AML-193 (cell line): Measurements from ENCODE around the gene ARHGDIG.
"Not testable (repeated sequence)": the region's sequence is repeated elsewhere in the genome, so short reads cannot be mapped to it uniquely, and the experiment has no call there.

Source experiments
- DNase-seq, 2 experiments: peaks; one replicate each; lab custom pipeline; 2025; lab: John Stamatoyannopoulos, UW

ARHGDIG gene

GRCh38 chr16:280552-280951 lies at the start of gene ARHGDIG:
Gene ARHGDIG, plus strand, starts transcription at chr16:280591. Its CDS starts 90 bp downstream, at chr16:280681.
- DNase-seq = no peak

- DNase-seq = no peak
Observed at GRCh38 chr16:230949-231348, 49.4 kb upstream of the ARHGDIG start.

- DNase-seq = peak; percentile 85 to 86
Observed at GRCh38 chr16:234468-235305, 45.7 kb upstream of the ARHGDIG start, which contains the start of gene FAM234A. Gene FAM234A, plus strand, starts transcription at chr16:234821. Its CDS starts 19,593 bp downstream, at chr16:254414.

GRCh38 chr16:239948-240277 lies 40.5 kb upstream of the ARHGDIG start:
- DNase-seq = no peak

GRCh38 chr16:240559-240958 lies 39.8 kb upstream of the ARHGDIG start:
- DNase-seq = no peak

GRCh38 chr16:242281-242680 lies 38.1 kb upstream of the ARHGDIG start:
- DNase-seq = no peak

- DNase-seq = no peak
Observed at GRCh38 chr16:243348-243747, 37.0 kb upstream of the ARHGDIG start.

GRCh38 chr16:245105-245504 lies 35.3 kb upstream of the ARHGDIG start:
- DNase-seq = no peak

GRCh38 chr16:247027-247426 lies 33.4 kb upstream of the ARHGDIG start:
- DNase-seq = no peak

GRCh38 chr16:249431-249830 lies 31.0 kb upstream of the ARHGDIG start:
- DNase-seq = no peak

- DNase-seq = peak in 1 of 2 experiments; percentile 16
Observed at GRCh38 chr16:252366-253337, 27.7 kb upstream of the ARHGDIG start.

GRCh38 chr16:253833-254232 lies 26.6 kb upstream of the ARHGDIG start:
- DNase-seq = no peak

GRCh38 chr16:254461-254860 lies 25.9 kb upstream of the ARHGDIG start:
- DNase-seq = no peak

GRCh38 chr16:255183-255582 lies 25.2 kb upstream of the ARHGDIG start:
- DNase-seq = no peak

- DNase-seq = not testable (repeated sequence)
Observed at GRCh38 chr16:258091-258490, 22.3 kb upstream of the ARHGDIG start.

- no peak for DNase-seq
Observed at GRCh38 chr16:259226-259625, 21.2 kb upstream of the ARHGDIG start.

- DNase-seq = no peak
Observed at GRCh38 chr16:259814-260253, 20.6 kb upstream of the ARHGDIG start.

- no peak for DNase-seq
Observed at GRCh38 chr16:260326-260725, 20.1 kb upstream of the ARHGDIG start.

- no peak for DNase-seq
Observed at GRCh38 chr16:261031-261691, 19.2 kb upstream of the ARHGDIG start.

GRCh38 chr16:262121-262745 lies 18.2 kb upstream of the ARHGDIG start:
- DNase-seq = no peak

- no peak for DNase-seq
Observed at GRCh38 chr16:263182-263774, 17.1 kb upstream of the ARHGDIG start.
